Sigmoid colon (tissue), 4 donors: ENCODE data around the gene CNKSR2.

ENCODE experiments used
- CTCF ChIP-seq, 4 experiments: fragments of 450-650 bp in 3 of 4; fragments of 200-600 bp in 1 of 4; IDR thresholded peaks; one replicate each; pipeline ENCODE4 v1.5.1; 2016 to 2019; ENCODE audit warnings: antibody characterized with exemption in 4 of 4, mild to moderate bottlenecking in 3 of 4, moderate library complexity in 2 of 4
- EP300 ChIP-seq, 4 donors: sonication (generic); formaldehyde crosslinking; IDR thresholded peaks; one replicate each; pipeline ENCODE4 v1.6.1; 2017; ENCODE audit warnings: antibody characterized with exemption in 4 of 4
- POLR2A ChIP-seq, 2 donors: fragments of 450-650 bp; IDR thresholded peaks; one replicate each; pipeline ENCODE4 v1.6.1; 2016; ENCODE audit warnings: antibody characterized with exemption in 2 of 2, mild to moderate bottlenecking in 2 of 2, moderate library complexity in 2 of 2
- POLR2AphosphoS5 ChIP-seq, 4 donors: sonication (generic); formaldehyde crosslinking; IDR thresholded peaks; one replicate each; pipeline ENCODE4 v1.6.1; 2017; ENCODE audit warnings: antibody characterized with exemption in 4 of 4

- no peak for TF ChIP-seq EP300 (IDR thresholded peaks at IDR 0.05)
- TF ChIP-seq POLR2A (IDR thresholded peaks at IDR 0.05) = no peak
- TF ChIP-seq CTCF (IDR thresholded peaks at IDR 0.05) = no peak
- no peak for TF ChIP-seq POLR2AphosphoS5 (IDR thresholded peaks at IDR 0.05)
Observed at GRCh38 chrX:21524008-21524407, 149.8 kb downstream of the CNKSR2 start.
